A549 (cell line): ENCODE data around the gene R3HDM2.

Source experiments
- CBX8 ChIP-seq: fragments of 200-600 bp; sonication (generic); IDR thresholded peaks from 2 replicates; pipeline ENCODE4 v1.6.1; 2016
- CHD2 ChIP-seq: fragments of 150-350 bp; IDR thresholded peaks from 2 replicates; pipeline ENCODE4 v1.6.1; 2014; ENCODE audit warnings: low read length; ENCODE audit not compliant: partially characterized antibody
- EP300 ChIP-seq, 2 experiments: fragments of >200 bp; sonication (Bioruptor Twin); formaldehyde crosslinking; IDR thresholded peaks; 2 replicates in 1 of 2; 3 replicates in 1 of 2; pipeline ENCODE4 v1.6.1; 2016 to 2017
- JUN ChIP-seq, 2 experiments: fragments of >200 bp; sonication (Bioruptor Twin); formaldehyde crosslinking; IDR thresholded peaks; 2 replicates in 1 of 2; 3 replicates in 1 of 2; pipeline ENCODE4 v1.6.1; 2016 to 2017
- KDM1A ChIP-seq: fragments of 200-600 bp; sonication (generic); IDR thresholded peaks from 2 replicates; pipeline ENCODE4 v1.6.1; 2016; ENCODE audit warnings: low read depth, mild to moderate bottlenecking
- MAZ ChIP-seq: fragments of 150-350 bp; IDR thresholded peaks from 2 replicates; pipeline ENCODE4 v1.6.1; 2014; ENCODE audit warnings: antibody characterized with exemption, low read depth, low read length, borderline replicate concordance
- POLR2A ChIP-seq: IDR thresholded peaks from 2 replicates; pipeline ENCODE4 v1.6.1; 2012; ENCODE audit warnings: mild to moderate bottlenecking, low read length
- RAD21 ChIP-seq, 2 experiments: fragments of >200 bp in 1 of 2; sonication (Bioruptor Twin) in 1 of 2; formaldehyde crosslinking in 1 of 2; IDR thresholded peaks in 1 of 2; conservative IDR thresholded peaks in 1 of 2; 2 replicates in 1 of 2; 3 replicates in 1 of 2; pipeline ENCODE4 v1.6.1; 2012 to 2018; ENCODE audit warnings: inconsistent platforms in 1 of 2
- RCOR1 ChIP-seq: fragments of 150-350 bp; IDR thresholded peaks from 2 replicates; pipeline ENCODE4 v1.6.1; 2014; ENCODE audit warnings: antibody characterized with exemption, low read length, low read depth
- TF ChIP-seq, protein P1 (sequence below): fragments of >200 bp; sonication (Bioruptor Twin); formaldehyde crosslinking; IDR thresholded peaks from 3 replicates; pipeline ENCODE4 v1.5.1; 2016
- TF ChIP-seq, protein P2 (sequence below): fragments of 200-600 bp; sonication (generic); IDR thresholded peaks from 2 replicates; pipeline ENCODE4 v1.6.1; 2016; ENCODE audit warnings: antibody characterized with exemption, mild to moderate bottlenecking, moderate library complexity
- TF ChIP-seq, protein P3 (sequence below): IDR thresholded peaks from 2 replicates; pipeline ENCODE4 v1.6.1; 2012

DNA sequence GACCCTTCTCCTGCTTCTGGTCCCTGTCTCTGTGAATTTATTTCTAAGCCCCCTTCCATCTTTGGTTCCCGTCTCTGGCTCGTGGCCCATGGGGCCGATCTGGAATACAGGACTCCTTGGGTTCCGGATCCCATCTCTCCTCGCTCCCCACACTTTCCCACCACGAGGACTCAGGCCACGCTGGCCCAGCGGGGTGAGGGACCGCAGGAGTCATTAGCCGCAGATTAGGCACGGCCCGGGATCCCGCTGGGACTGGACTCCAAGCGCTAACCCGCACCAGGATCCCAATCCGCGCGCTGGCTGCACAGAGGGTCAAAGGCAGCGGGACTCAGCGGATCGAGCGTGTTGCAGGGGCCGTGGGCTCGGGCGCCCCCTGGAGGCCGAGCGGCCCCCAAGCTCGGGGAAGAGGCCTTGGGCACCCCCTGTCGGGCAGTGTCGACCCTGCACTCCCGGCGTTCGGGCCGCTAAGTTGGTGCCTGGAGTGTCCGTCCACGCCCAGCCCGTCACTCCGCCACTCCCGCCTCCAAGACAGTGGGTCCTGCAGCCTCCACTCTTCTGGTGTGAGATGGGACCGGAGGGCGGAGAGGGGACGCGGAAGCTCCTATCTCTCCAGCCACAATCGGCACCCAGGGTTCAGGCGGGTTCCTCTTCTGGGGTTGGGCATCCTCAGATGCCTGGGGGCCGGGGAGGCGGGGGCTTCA is 191.8 kb downstream of the R3HDM2 start:
- TF ChIP-seq RAD21 (conservative IDR thresholded peaks at IDR 0.05 in 1 of 2, IDR thresholded peaks at IDR 0.05 in 1 of 2) = peak; percentile 79 to 88
- TF ChIP-seq, protein P1, sequence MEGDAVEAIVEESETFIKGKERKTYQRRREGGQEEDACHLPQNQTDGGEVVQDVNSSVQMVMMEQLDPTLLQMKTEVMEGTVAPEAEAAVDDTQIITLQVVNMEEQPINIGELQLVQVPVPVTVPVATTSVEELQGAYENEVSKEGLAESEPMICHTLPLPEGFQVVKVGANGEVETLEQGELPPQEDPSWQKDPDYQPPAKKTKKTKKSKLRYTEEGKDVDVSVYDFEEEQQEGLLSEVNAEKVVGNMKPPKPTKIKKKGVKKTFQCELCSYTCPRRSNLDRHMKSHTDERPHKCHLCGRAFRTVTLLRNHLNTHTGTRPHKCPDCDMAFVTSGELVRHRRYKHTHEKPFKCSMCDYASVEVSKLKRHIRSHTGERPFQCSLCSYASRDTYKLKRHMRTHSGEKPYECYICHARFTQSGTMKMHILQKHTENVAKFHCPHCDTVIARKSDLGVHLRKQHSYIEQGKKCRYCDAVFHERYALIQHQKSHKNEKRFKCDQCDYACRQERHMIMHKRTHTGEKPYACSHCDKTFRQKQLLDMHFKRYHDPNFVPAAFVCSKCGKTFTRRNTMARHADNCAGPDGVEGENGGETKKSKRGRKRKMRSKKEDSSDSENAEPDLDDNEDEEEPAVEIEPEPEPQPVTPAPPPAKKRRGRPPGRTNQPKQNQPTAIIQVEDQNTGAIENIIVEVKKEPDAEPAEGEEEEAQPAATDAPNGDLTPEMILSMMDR = peak; percentile 100
- TF ChIP-seq EP300 (IDR thresholded peaks at IDR 0.05) = no peak
- TF ChIP-seq CHD2 = no peak
- TF ChIP-seq JUN (IDR thresholded peaks at IDR 0.05) = peak in 1 of 2 experiments; percentile 29; a peak in 1 of 5 replicates
- no peak for TF ChIP-seq CBX8
- TF ChIP-seq, protein P2, sequence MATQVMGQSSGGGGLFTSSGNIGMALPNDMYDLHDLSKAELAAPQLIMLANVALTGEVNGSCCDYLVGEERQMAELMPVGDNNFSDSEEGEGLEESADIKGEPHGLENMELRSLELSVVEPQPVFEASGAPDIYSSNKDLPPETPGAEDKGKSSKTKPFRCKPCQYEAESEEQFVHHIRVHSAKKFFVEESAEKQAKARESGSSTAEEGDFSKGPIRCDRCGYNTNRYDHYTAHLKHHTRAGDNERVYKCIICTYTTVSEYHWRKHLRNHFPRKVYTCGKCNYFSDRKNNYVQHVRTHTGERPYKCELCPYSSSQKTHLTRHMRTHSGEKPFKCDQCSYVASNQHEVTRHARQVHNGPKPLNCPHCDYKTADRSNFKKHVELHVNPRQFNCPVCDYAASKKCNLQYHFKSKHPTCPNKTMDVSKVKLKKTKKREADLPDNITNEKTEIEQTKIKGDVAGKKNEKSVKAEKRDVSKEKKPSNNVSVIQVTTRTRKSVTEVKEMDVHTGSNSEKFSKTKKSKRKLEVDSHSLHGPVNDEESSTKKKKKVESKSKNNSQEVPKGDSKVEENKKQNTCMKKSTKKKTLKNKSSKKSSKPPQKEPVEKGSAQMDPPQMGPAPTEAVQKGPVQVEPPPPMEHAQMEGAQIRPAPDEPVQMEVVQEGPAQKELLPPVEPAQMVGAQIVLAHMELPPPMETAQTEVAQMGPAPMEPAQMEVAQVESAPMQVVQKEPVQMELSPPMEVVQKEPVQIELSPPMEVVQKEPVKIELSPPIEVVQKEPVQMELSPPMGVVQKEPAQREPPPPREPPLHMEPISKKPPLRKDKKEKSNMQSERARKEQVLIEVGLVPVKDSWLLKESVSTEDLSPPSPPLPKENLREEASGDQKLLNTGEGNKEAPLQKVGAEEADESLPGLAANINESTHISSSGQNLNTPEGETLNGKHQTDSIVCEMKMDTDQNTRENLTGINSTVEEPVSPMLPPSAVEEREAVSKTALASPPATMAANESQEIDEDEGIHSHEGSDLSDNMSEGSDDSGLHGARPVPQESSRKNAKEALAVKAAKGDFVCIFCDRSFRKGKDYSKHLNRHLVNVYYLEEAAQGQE = no peak
- TF ChIP-seq, protein P3, sequence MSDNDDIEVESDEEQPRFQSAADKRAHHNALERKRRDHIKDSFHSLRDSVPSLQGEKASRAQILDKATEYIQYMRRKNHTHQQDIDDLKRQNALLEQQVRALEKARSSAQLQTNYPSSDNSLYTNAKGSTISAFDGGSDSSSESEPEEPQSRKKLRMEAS = peak; percentile 65; the same call in 1 of the 2 replicates
- TF ChIP-seq KDM1A = no peak
- TF ChIP-seq POLR2A = no peak
- TF ChIP-seq MAZ = no peak
- no peak for TF ChIP-seq RCOR1
